ENCODE measurements around the gene RIMBP2. TPM values are rescaled to one million over a fixed set of nuclear protein-coding genes. Genes with fewer than 3 reads are reported as not detected.
"Not testable (repeated sequence)": the region's sequence is repeated elsewhere in the genome, so short reads cannot be mapped to it uniquely, and the experiment has no call there.

The RIMBP2 gene, protein sequence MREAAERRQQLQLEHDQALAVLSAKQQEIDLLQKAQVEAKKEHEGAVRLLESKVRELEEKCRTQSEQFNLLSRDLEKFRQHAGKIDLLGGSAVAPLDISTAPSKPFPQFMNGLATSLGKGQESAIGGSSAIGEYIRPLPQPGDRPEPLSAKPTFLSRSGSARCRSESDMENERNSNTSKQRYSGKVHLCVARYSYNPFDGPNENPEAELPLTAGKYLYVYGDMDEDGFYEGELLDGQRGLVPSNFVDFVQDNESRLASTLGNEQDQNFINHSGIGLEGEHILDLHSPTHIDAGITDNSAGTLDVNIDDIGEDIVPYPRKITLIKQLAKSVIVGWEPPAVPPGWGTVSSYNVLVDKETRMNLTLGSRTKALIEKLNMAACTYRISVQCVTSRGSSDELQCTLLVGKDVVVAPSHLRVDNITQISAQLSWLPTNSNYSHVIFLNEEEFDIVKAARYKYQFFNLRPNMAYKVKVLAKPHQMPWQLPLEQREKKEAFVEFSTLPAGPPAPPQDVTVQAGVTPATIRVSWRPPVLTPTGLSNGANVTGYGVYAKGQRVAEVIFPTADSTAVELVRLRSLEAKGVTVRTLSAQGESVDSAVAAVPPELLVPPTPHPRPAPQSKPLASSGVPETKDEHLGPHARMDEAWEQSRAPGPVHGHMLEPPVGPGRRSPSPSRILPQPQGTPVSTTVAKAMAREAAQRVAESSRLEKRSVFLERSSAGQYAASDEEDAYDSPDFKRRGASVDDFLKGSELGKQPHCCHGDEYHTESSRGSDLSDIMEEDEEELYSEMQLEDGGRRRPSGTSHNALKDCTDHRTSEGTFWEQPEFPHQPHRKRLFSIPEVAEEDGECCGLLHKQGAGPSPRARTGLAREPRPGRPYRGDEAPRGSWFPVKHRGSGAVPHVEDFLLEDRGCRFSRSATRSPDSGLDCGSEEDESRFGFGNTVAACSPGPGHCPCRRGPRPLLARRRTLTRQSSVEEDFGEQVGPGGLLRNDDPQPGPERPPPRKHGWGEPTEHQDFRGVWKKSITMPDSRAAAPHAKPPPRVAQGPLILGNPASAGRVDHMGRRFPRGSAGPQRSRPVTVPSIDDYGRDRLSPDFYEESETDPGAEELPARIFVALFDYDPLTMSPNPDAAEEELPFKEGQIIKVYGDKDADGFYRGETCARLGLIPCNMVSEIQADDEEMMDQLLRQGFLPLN (N-terminal part only)
- 0.29 TPM in 1 of 2 replicates, not detected in the other for total RNA-seq

DNA sequence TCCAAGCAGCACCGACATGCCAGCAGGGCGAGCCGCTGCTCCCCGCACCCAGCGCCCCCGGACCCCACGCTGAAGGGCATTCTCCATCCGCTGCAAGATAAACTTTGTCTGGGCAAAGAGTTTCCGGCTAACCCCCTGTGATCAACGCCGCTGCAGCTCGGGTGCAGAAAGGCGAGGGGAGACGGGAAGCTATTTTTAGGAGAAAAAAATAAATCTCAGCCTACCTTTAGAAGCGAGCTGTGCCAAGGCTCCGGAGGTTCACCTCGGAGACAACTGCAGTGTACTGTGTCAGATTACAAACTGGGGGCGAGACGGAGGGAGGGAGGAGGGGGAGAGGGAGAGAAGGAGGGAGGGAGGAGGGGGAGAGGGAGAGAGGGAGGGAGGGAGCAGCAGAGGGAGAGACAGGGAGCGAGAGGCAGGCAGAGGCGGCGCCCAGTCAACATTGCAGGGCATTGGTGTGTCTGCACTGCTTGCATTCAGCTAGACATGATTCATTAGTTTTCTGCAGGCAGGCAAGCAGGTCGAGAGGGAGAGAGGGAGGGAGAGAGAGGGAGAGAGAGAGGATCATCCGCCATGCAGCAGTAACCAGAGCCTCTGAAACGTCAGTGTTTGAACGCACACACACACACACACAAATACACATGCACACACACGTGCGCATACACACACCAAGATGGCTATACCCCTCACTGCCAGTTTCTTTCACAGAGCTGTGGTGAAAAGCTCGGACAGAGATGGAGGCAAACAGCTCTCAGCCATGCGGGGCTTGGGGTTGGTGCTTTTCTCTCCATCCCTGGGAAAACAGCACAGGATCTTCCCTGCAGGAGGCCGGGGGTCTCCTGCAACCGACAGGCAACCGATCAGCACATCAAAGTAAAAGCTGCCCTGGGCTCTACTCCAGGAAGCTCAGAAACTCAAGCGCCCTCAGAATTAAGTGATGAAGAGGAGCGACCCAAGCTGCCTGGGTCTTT, at the start of gene RIMBP2:
Gene RIMBP2 (minus strand): TSS at position 302 of the 971 bp plus-strand sequence. CDS start 237,286 bp downstream, outside the sequence.
- H3K9me3 Mint-ChIP-seq: no peaks in the 10 kb centered on the region
- intact Hi-C loops (cut with micrococcal nuclease): no loop called here
- no peak within 1 kb of the TSS for H3K4me3 Mint-ChIP-seq
- no peaks in the 10 kb centered on the region for H3K36me3 Mint-ChIP-seq (ENCODE audit: low read depth)
- no peak for DNase-seq (ENCODE audit: low spot score)
- H3K4me1 Mint-ChIP-seq (ENCODE audit: low read depth): no peaks in the 10 kb centered on the region
- H3K27me3 Mint-ChIP-seq (ENCODE audit: insufficient read depth): peaks cover 38% of the 10 kb centered on the region
- H3K27ac Mint-ChIP-seq: no peak within 1 kb of the TSS

DNA sequence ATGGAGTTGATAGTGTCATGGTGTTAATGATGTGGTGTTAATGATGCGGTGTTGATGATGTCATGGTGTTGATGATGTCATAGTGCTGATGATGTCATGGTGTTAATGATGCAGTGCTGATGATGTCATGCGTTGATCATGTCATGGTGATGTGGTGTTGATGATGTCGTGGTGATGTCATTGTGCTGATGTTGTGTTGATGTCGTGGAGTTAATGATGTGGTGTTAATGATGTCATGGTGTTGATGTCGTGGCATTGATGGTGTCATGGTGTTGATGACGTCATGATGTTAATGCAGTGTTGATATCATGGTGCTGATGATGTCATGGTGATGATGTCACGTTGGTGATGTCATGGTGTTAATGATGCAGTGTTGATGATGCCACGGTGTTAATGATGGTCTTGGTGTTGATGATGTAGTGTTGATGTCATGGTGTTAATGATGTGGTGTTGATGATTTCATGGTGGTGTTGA, 49.1 kb upstream of the RIMBP2 start:
- H3K9me3 Mint-ChIP-seq: no peaks in the 10 kb centered on the region
- no peaks in the 10 kb centered on the region for H3K4me1 Mint-ChIP-seq (ENCODE audit: low read depth)
- DNase-seq (ENCODE audit: low spot score): no peak

DNA sequence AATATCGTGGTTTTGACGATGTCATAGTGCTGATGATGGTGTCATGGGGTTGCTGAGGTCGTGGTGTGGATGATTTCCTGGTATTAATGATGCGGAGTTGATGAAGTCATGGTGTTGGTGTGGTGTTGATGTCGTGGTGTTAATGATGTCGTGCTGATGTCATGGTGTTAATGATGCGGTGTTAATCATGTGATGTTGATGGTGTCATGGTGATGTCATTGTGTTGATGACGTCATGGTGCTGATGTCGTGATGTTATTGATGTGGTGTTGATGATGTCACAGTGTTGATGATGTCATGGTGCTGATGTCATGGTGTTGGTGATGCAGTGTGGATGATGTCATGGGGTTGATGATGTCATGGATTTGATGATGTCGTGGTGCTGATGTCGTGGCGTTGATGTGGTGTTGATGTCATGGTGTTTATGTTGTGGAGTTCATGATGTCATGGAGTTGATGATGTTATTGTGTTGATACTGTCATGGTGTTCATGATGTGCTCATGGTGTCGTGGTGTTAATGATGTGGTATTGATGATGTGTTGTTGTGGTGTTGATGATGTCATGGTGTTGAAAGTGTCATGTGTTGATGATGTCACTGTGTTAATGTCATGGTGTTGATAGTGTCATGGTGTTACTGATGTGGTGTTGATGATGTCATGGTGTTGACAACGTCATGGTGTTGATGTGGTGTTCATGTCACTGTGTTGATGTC, 48.5 kb upstream of the RIMBP2 start:
- intact Hi-C loops (cut with micrococcal nuclease): loop anchor here (1.0 to 5.0 kb wide), 2 partner anchors 33 to 73 kb away; partner anchors contain the start of gene STX2
- H3K27ac Mint-ChIP-seq: no peak overlapping the region
- no peaks in the 10 kb centered on the region for H3K9me3 Mint-ChIP-seq
- peaks cover 8% of the 10 kb centered on the region for H3K27me3 Mint-ChIP-seq (ENCODE audit: insufficient read depth)
- no peaks in the 10 kb centered on the region for H3K4me1 Mint-ChIP-seq (ENCODE audit: low read depth)
- H3K4me3 Mint-ChIP-seq: no peak overlapping the region
- DNase-seq (ENCODE audit: low spot score): peak; percentile 17
- H3K36me3 Mint-ChIP-seq (ENCODE audit: low read depth): no peaks in the 10 kb centered on the region

More for the DNA sequence above, 49.1 kb upstream of the RIMBP2 start:
- Mint-ChIP-seq H3K27me3 (ENCODE audit: insufficient read depth) (peaks cover 8% of the 10 kb centered on the region), H3K27ac (no peak overlapping the region), H3K4me3 (no peak overlapping the region), H3K36me3 (ENCODE audit: low read depth) (no peaks in the 10 kb centered on the region)
- intact Hi-C loops (cut with micrococcal nuclease): no loop called here

DNA sequence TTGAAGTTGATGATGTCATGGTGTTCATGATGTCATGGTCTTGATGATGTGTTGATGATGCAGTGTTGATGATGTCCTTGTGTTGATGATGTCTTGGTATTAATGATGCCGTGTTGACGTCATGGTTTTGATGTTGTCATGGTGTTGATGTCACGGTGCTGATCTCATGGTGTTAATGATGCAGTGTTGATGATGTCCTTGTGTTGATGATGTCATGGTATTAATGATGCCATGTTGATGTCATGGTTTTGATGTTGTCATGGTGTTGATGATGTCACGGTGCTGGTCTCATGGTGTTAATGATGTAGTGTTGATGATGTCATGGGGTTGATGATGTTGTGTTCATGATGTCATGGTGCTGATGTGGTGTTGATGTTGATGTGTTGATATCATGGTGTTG, 48.0 kb upstream of the RIMBP2 start:
- H3K27ac Mint-ChIP-seq: no peak overlapping the region
- DNase-seq (ENCODE audit: low spot score): no peak
- H3K4me1 Mint-ChIP-seq (ENCODE audit: low read depth): no peaks in the 10 kb centered on the region
- H3K4me3 Mint-ChIP-seq: no peak overlapping the region
- no peaks in the 10 kb centered on the region for H3K9me3 Mint-ChIP-seq
- H3K27me3 Mint-ChIP-seq (ENCODE audit: insufficient read depth): peaks cover 8% of the 10 kb centered on the region
- no peaks in the 10 kb centered on the region for H3K36me3 Mint-ChIP-seq (ENCODE audit: low read depth)
- intact Hi-C loops (cut with micrococcal nuclease): loop anchor here (1.0 to 5.0 kb wide), 2 partner anchors 33 to 73 kb away; partner anchors contain the start of gene STX2

DNA sequence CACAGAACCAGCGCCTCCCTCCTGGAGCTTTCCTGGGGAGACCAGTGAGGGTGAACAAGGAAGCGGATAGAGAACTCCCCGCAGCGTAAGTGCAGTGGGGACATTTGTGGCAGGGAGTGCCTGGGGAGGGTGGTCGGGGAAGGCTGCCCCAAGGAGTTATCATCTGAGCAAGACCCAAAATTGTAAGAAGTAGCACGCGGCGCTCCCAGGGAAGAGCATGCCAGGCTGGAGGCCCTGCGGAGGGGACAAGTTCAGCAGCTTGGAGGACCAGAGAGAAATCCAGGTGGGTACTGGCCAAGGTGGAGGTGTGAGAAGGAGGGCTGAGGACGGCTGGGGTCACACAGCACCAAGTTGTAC, 46.2 kb upstream of the RIMBP2 start:
- Mint-ChIP-seq H3K27ac (no peak overlapping the region), H3K9me3 (no peaks in the 10 kb centered on the region), H3K36me3 (ENCODE audit: low read depth) (no peaks in the 10 kb centered on the region), H3K27me3 (ENCODE audit: insufficient read depth) (no peaks in the 10 kb centered on the region), H3K4me1 (ENCODE audit: low read depth) (no peaks in the 10 kb centered on the region), H3K4me3 (no peak overlapping the region)
- intact Hi-C loops (cut with micrococcal nuclease): loop anchor here (5.0 kb wide), 1 partner anchor 75 kb away; the partner anchor contains the start of gene STX2
- no peak for DNase-seq (ENCODE audit: low spot score)

DNA sequence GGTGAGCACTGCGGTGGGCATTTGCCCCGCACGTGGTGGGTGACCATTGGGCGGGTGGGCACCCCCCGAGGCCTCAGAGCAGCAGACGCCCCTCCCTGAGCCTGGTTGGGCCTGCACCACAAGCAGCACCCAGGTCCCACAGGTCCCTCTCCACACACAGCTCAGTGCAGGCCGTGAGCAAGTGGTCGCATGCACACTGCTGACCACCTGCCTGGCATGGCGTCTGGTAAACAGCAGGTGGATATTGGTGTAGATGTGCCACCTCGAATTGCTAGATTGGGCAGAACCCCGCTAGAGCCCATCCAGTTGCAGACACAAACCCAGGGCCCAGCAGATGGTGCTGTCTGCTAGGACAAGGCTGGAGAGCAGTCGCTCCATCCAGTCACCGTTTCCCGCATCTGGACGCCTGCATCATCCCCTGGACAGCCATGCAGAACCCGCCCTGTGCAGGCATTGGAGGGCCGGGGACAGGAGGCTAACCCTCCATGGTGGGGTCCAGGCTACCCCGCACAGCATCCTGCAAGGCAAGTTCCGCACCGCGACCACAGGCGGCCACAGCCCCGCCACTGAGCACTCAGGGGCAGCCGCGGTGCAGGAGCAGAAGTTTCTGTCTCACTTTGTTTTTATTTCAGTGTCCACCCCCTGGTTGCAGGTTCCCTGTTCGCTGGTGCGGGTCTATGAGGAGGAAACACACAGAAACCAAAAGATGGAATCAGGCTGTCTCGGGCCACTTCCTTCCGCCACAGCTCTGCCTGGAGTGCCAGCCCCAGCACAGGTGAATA, 45.6 kb upstream of the RIMBP2 start:
- peak overlapping the region; percentile 34 for H3K4me3 Mint-ChIP-seq
- DNase-seq (ENCODE audit: low spot score): peak; percentile 22
- no peaks in the 10 kb centered on the region for H3K36me3 Mint-ChIP-seq (ENCODE audit: low read depth)
- H3K9me3 Mint-ChIP-seq: no peaks in the 10 kb centered on the region
- no peaks in the 10 kb centered on the region for H3K4me1 Mint-ChIP-seq (ENCODE audit: low read depth)
- intact Hi-C loops (cut with micrococcal nuclease): loop anchor here (1.0 to 5.0 kb wide), 2 partner anchors 58 to 76 kb away; partner anchors contain the start of gene STX2
- no peaks in the 10 kb centered on the region for H3K27me3 Mint-ChIP-seq (ENCODE audit: insufficient read depth)
- no peak overlapping the region for H3K27ac Mint-ChIP-seq

DNA sequence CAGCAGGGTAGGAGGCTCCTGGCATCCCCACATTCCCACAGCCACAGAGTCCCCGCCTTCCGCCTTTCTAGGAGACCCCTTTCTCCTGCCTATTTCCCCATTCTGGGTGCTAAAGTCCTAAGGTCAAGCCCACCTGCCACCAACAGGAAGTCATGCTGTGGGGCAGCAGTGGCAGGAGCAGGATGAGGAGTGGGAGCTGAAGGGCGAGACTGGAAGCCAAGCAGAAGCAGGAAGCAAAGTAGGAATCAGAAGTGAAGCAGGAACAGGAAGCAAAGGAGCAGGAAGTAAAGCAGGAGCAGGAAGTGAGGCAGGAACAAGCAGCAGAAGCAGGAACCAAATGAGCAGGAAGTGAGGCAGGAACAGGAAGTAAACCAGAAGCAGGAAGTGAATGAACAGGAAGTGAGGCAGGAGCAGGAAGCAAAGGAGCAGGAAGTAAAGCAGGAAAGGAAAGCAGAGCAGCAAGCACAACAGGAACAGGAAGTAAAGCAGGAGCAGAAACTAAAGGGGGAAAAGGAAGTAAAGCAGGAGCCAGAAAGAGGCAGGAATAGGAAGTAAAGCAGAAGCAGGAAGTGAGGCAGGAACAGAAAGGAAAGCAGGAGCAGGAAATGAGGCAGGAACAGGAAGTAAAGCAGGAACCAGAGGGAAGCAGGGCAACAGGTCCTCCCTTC, 38.3 kb upstream of the RIMBP2 start:
- H3K27me3 Mint-ChIP-seq (ENCODE audit: insufficient read depth): peaks cover 2% of the 10 kb centered on the region
- no peaks in the 10 kb centered on the region for H3K36me3 Mint-ChIP-seq (ENCODE audit: low read depth)
- no peaks in the 10 kb centered on the region for H3K4me1 Mint-ChIP-seq (ENCODE audit: low read depth)
- DNase-seq (ENCODE audit: low spot score): no peak
- no peak overlapping the region for H3K4me3 Mint-ChIP-seq
- H3K9me3 Mint-ChIP-seq: peaks cover 8% of the 10 kb centered on the region
- intact Hi-C loops (cut with micrococcal nuclease): no loop called here
- H3K27ac Mint-ChIP-seq: peak overlapping the region; percentile 42

DNA sequence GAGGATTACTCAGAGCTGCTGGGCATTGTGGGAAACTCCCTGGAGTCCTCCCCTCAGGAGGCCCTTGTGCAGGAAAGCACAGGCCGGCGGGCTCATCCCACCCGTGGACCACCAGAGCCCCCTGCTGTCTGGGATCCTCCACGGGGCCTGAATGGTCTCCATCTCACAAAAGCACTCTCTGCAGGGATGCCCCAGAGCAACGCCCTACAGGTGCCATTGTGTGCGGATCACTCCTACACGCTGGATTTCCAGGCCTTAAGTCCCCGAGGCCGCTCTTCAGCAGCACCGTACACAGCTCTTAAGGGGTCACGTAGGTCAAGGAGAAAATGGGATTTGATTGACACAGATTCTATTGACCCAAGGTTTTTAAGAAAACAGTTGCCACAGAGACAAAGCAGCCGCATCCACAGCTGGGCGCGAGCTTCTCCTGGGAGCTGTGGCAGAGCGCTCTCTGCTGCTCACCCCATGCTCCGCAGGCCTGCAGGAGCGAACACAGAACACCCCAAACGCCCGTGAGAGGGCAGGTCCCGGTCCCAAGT, 36.7 kb upstream of the RIMBP2 start:
- intact Hi-C loops (cut with micrococcal nuclease): no loop called here
- Mint-ChIP-seq H3K4me3 (no peak overlapping the region), H3K36me3 (ENCODE audit: low read depth) (no peaks in the 10 kb centered on the region), H3K9me3 (peaks cover 8% of the 10 kb centered on the region), H3K4me1 (ENCODE audit: low read depth) (no peaks in the 10 kb centered on the region), H3K27me3 (ENCODE audit: insufficient read depth) (peaks cover 2% of the 10 kb centered on the region), H3K27ac (no peak overlapping the region)
- DNase-seq (ENCODE audit: low spot score): no peak

DNA sequence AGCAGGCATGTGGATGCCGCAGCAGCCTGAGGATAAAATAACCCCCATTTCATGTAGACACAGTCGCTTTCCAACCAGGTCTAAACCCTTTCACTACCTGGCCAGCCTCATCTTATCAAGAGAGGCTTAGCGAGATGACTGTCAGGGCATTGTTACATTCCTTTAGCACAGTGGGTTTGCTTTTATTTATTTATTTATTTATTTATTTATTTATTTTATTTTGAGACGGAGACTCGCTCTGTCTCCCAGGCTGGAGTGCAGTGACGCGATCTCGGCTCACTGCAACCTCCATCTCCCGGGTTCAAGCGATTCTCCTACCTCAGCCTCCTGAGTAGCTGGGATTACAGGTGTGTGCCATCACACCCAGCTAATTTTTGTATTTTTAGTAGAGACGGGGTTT, 35.9 kb upstream of the RIMBP2 start:
- H3K27me3 Mint-ChIP-seq (ENCODE audit: insufficient read depth); H3K36me3 Mint-ChIP-seq (ENCODE audit: low read depth); H3K4me1 Mint-ChIP-seq (ENCODE audit: low read depth); intact Hi-C loops (cut with micrococcal nuclease); H3K9me3 Mint-ChIP-seq; H3K4me3 Mint-ChIP-seq; DNase-seq (ENCODE audit: low spot score); H3K27ac Mint-ChIP-seq: not testable (repeated sequence)

DNA sequence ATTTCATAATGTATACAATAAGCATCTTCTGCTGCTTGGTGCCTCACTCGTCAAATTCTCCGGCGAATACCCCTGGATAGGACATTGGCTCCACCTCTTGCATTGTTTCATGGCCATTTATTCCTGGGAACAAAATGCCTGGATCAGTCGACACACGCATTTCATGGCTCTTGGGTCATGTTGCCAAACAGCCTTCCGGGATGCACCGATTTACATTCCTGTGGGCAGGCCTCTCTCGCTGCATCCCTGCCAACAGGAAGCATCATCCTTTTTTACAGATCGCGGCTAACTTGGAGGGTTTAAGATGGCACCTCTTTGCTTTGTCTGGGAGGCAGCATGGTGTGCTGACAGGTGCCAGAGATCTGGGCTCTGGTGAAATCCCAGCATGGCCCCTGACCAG, 32.7 kb upstream of the RIMBP2 start:
- Mint-ChIP-seq H3K36me3 (ENCODE audit: low read depth) (no peaks in the 10 kb centered on the region), H3K9me3 (no peaks in the 10 kb centered on the region), H3K27me3 (ENCODE audit: insufficient read depth) (peaks cover 7% of the 10 kb centered on the region), H3K27ac (no peak overlapping the region), H3K4me1 (ENCODE audit: low read depth) (no peaks in the 10 kb centered on the region), H3K4me3 (no peak overlapping the region)
- intact Hi-C loops (cut with micrococcal nuclease): loop anchor here (5.0 kb wide), 2 partner anchors 466 to 701 kb away; no protein-coding TSS in a partner anchor
- no peak for DNase-seq (ENCODE audit: low spot score)

All from activated T-helper 1 cell treated with anti-CD3 and anti-CD28 coated beads, Interleukin-12 subunit alpha, Interleukin-12 subunit beta, Interleukin-2, Interleukin-4 antibody, amounts not matched to agents 30 ng/mL and 10 ng/mL and 1 ng/mL, durations not matched to agents 14 hours and 24 hours and 36 hours (primary cell).